Pancreas (tissue), 10 donors: ENCODE measurements around the gene DOK3. TPM values are rescaled to one million over a fixed set of nuclear protein-coding genes. Genes with fewer than 3 reads are reported as not detected.

ENCODE experiments used
- ATAC-seq, 4 donors: fragments of 200-7000 bp; cut with Tn5 transposase; one replicate each; pipeline versions ENCODE4 v1.8.0 to v1.9.1; 2020; ENCODE audit warnings: mild to moderate bottlenecking in 4 of 4, moderate library complexity in 4 of 4
- DNase-seq, 6 donors: peaks; one replicate each; pipeline ENCODE4 v3.0.0-alpha.2; 2020
- FAIRE-seq: peaks from 2 replicates; lab custom pipeline; 2012; peaks lifted over from hg19 to GRCh38; lab: Jason Lieb, UNC
- H3K27ac ChIP-seq, 4 donors: fragments of 200-600 bp; sonication (generic); 1 replicate in 3 of 4; 2 replicates in 1 of 4; pipeline versions ENCODE4 v1.5.0 to v1.8.0; 2020
- H3K27me3 ChIP-seq, 4 donors: fragments of 200-600 bp; one replicate each; pipeline ENCODE4 v1.8.0; 2021
- H3K36me3 ChIP-seq, 3 donors: fragments of 200-600 bp; sonication (generic) in 1 of 3; one replicate each; pipeline versions ENCODE4 v1.5.0 to v1.8.0; 2020 to 2021
- H3K4me1 ChIP-seq, 3 donors: fragments of 200-600 bp; one replicate each; pipeline ENCODE4 v1.8.0; 2021
- H3K4me3 ChIP-seq, 4 donors: fragments of 200-600 bp; sonication (generic) in 2 of 4; one replicate each; pipeline versions ENCODE4 v1.5.0 to v1.8.0; 2020 to 2021
- H3K9me3 ChIP-seq, 4 donors: fragments of 200-600 bp; one replicate each; pipeline ENCODE4 v1.8.0; 2021
- WGBS, 2 donors: extraction: QIAGEN DNeasy Blood & Tissue Kit; methylation state at CpG; one replicate each; pipeline ENCODE4 v1.1.7; 2013; 5-methylcytosine and 5-hydroxymethylcytosine counted together
- intact Hi-C, 3 donors: fragments of 100-400 bp; cut with DNase I; formaldehyde crosslinking; loops; one replicate each; pipeline versions ENCODE4 v1.11.1 to v1.14.2; 2022
- polyA plus RNA-seq, 2 donors: library from polyadenylated mRNA; stranded (reverse); fragments of 200-250 nt; gene quantifications; one replicate each; pipeline ENCODE4 v1.2.3, GENCODE V29; 2013
- total RNA-seq, 6 donors: library from RNA; stranded (reverse); fragmentation: NEBNext Ultra II Directional in 4 of 6; extraction: Animal tissue kit (Norgen Biotek cat#: 25700) in 4 of 6; gene quantifications; one replicate each; pipeline versions ENCODE4 v1.2.1 to v1.2.4, GENCODE V29; 2021 to 2023
- TF ChIP-seq, protein P1 (sequence below), 4 donors: fragments of 200-600 bp; sonication (generic) in 3 of 4; IDR thresholded peaks; one replicate each; pipeline versions ENCODE4 v1.5.0 to v1.8.0; 2021; ENCODE audit warnings: antibody characterized with exemption in 4 of 4
- donor health status: healthy with polysubstance abuse.
- donor health status: DM: no; HTN: no; CAD: no; lungs with moderate emphysema.
- donor health status: DM: no; HTN: no; CAD: no.
- donor health status: control.
- donor health status: control.
- donor health status: Bipolar disorder and iron deficiency.
- donor health status: DM: yes; HTN: yes; CAD: no.
- donor health status: DM: no; HTN: no; CAD: no.
- donor health status: DM: no; HTN: no; CAD: no.
- donor health status: DM: yes; HTN: yes; CAD: no.

DOK3 gene
- total and polyA plus RNA-seq, 8 donors, result 0.98 to 11.4 (median 4.7) TPM

DNA sequence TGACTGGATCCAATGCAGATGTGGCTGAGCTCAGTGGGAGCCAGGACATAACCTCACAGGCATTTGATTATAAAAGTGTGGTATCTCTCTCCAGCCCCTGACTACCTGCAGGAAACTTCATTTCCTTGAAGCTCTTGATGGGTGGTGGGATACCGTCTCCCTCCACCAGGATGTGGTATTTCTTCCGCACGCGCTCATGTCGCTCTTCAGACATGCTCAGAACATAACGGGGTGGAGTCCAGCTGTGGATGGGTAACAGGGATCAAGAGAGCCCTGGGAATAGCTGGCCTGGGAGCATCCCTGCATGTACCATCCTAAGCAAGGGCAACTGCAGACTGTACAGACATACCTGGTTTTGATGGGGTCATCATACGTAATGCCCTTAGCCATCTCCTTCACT, 6.0 kb upstream of the DOK3 start:
- TF ChIP-seq, protein P1, sequence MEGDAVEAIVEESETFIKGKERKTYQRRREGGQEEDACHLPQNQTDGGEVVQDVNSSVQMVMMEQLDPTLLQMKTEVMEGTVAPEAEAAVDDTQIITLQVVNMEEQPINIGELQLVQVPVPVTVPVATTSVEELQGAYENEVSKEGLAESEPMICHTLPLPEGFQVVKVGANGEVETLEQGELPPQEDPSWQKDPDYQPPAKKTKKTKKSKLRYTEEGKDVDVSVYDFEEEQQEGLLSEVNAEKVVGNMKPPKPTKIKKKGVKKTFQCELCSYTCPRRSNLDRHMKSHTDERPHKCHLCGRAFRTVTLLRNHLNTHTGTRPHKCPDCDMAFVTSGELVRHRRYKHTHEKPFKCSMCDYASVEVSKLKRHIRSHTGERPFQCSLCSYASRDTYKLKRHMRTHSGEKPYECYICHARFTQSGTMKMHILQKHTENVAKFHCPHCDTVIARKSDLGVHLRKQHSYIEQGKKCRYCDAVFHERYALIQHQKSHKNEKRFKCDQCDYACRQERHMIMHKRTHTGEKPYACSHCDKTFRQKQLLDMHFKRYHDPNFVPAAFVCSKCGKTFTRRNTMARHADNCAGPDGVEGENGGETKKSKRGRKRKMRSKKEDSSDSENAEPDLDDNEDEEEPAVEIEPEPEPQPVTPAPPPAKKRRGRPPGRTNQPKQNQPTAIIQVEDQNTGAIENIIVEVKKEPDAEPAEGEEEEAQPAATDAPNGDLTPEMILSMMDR (IDR thresholded peaks at IDR 0.05), result no peak
- no peak for FAIRE-seq
- no peak overlapping the region for H3K27ac ChIP-seq

DNA sequence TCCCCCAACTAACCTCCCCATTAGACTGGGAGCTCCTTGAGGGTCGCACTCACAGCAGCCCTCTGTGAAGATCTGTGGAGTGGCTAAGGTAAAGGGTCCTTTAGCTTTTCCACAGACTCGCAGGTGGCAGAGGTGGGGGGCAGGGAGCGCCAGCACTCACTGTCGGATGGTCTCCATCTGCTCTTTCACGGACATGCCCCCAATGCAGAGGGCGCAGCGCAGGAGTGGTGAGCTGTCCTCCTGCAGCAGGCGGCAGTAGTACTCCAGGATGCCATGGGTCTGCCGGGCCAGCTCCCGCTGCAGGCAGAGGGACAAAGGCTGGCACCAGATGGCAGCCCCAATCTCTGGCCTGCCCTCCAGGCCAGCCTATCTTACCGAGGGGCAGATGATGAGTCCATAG, 4.9 kb upstream of the DOK3 start:
- intact Hi-C loops, result loop anchor here in 1 of 3 donors (5.0 kb wide), 1 partner anchor 117 kb away; no protein-coding TSS in a partner anchor
- Histone ChIP-seq H3K4me3 (no peak overlapping the region), H3K36me3 (peaks cover 0 to 20% (median 16%) of the 10 kb centered on the region in 3 donors), H3K27me3 (no peaks in the 10 kb centered on the region), H3K27ac (no peak overlapping the region), H3K4me1 (peaks cover 0 to 11% (median 4%) of the 10 kb centered on the region in 3 donors), H3K9me3 (no peaks in the 10 kb centered on the region)
- 88 to 90% methylated on average over 11 of the region's 11 CpGs for WGBS, 2 donors
- DNase-seq, result peak in 1 of 6 donors; percentile 53
- ATAC-seq, result no peak
- TF ChIP-seq, protein P1 (IDR thresholded peaks at IDR 0.05), result no peak
- FAIRE-seq, result no peak

More for the DNA sequence above, 6.0 kb upstream of the DOK3 start:
- intact Hi-C loops, result no loop called here
- DNase-seq (no peak), ATAC-seq (no peak)
- peaks cover 0 to 11% (median 4%) of the 10 kb centered on the region in 3 donors for H3K4me1 ChIP-seq
- H3K9me3 ChIP-seq, result no peaks in the 10 kb centered on the region
- H3K4me3 ChIP-seq, result peak overlapping the region in 1 of 4 donors; percentile 77
- 84 to 89% methylated on average over 7 of the region's 7 CpGs for WGBS, 2 donors
- H3K36me3 ChIP-seq, result peaks cover 0 to 25% (median 16%) of the 10 kb centered on the region in 3 donors
- H3K27me3 ChIP-seq, result no peaks in the 10 kb centered on the region

DNA sequence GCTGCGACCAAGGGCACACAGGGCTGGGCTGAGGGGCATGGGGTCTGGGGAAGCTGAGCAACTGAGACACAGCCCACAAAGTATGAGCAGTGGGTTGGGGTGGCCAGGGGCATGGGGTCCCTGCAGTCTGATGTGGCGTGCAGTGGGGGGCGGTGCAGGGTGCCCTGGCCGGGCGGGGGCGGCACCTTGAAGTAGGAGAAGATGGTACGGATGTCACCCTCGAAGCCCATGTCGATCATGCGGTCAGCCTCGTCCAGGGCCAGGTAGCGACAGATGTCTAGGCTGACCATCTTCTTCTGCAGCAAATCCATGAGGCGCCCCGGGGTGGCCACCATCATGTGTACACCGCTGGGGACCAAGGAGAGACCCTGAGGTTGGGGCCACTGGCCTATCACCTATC, 3.9 kb upstream of the DOK3 start:
- TF ChIP-seq, protein P1 (IDR thresholded peaks at IDR 0.05), result no peak
- Histone ChIP-seq H3K9me3 (no peaks in the 10 kb centered on the region), H3K4me3 (no peak overlapping the region), H3K27me3 (no peaks in the 10 kb centered on the region), H3K4me1 (peaks cover 0 to 11% (median 4%) of the 10 kb centered on the region in 3 donors), H3K36me3 (peaks cover 0 to 20% (median 16%) of the 10 kb centered on the region in 3 donors), H3K27ac (no peak overlapping the region)
- ATAC-seq (no peak), DNase-seq (peak in 1 of 6 donors; percentile 58), FAIRE-seq (no peak)
- WGBS, 2 donors, result 95 to 97% methylated on average over 15 of the region's 15 CpGs
- intact Hi-C loops, result loop anchor here in 1 of 3 donors (5.0 kb wide), 1 partner anchor 116 kb away; no protein-coding TSS in a partner anchor

DNA sequence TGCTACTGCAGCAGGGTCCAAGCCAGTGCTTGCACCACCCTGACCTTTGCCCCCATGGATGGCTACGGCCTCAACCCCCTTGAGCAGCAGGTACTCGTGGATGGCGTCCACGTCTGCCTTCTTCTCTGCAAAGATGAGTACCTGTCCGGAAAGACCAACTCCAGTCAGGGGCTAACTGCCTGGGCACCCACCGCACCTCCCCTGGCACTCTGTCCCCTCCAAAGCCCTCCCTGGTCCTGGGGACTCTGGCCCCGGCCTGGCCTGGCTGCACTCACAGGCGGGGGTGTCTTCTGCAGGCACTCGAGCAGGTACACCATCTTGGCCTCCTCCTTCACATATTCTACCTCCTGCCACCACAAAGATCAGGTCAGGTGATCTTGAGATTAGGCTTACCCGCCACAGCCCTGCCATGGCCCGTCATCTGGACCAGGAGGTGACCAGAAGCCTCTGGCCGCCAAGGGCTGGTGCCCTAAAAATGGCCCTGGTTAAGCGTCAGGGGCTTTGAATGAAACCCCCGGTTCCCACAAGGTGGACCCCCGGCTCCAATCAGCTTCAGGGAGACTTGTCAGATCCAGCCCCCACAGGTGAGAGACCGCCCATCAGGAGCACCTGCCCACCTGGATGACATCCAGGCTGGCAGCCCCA, 3.2 kb upstream of the DOK3 start:
- no peaks in the 10 kb centered on the region for H3K27me3 ChIP-seq
- H3K27ac ChIP-seq, result no peak overlapping the region
- FAIRE-seq (no peak), ATAC-seq (no peak), DNase-seq (peak in 1 of 6 donors; percentile 58)
- intact Hi-C loops, result loop anchor here in 1 of 3 donors (5.0 kb wide), 1 partner anchor 116 kb away; no protein-coding TSS in a partner anchor
- H3K9me3 ChIP-seq, result no peaks in the 10 kb centered on the region
- WGBS, 2 donors, result 88 to 89% methylated on average over 16 of the region's 16 CpGs
- peaks cover 0 to 20% (median 16%) of the 10 kb centered on the region in 3 donors for H3K36me3 ChIP-seq
- H3K4me3 ChIP-seq, result no peak overlapping the region
- H3K4me1 ChIP-seq, result peaks cover 0 to 11% (median 4%) of the 10 kb centered on the region in 3 donors
- TF ChIP-seq, protein P1 (IDR thresholded peaks at IDR 0.05), result no peak
